Tibial nerve (tissue), 4 donors: Measurements from ENCODE around the gene ITPRID2. TPM values are rescaled to one million over a fixed set of nuclear protein-coding genes. Genes with fewer than 3 reads are reported as not detected.
"Not testable (repeated sequence)": the region's sequence is repeated elsewhere in the genome, so short reads cannot be mapped to it uniquely, and the experiment has no call there.

ENCODE experiments used
- DNase-seq, 2 donors: peaks; one replicate each; pipeline ENCODE4 v3.0.0-alpha.2; 2019; ENCODE audit warnings: low spot score in 2 of 2
- H3K27ac ChIP-seq, 4 donors: fragments of 200-600 bp; sonication (generic) in 3 of 4; one replicate each; pipeline ENCODE4 v1.5.1; 2017 to 2019; ENCODE audit warnings: mild to moderate bottlenecking in 1 of 4
- H3K27me3 ChIP-seq, 2 donors: fragments of 200-600 bp; sonication (generic) in 1 of 2; one replicate each; pipeline versions ENCODE4 v1.5.1 to v1.6.0; 2017 to 2019
- H3K36me3 ChIP-seq, 3 donors: fragments of 200-600 bp; sonication (generic); one replicate each; pipeline ENCODE4 v1.5.1; 2018 to 2019
- H3K4me1 ChIP-seq, 4 donors: fragments of 200-600 bp; sonication (generic) in 3 of 4; one replicate each; pipeline ENCODE4 v1.5.1; 2017 to 2019
- H3K4me3 ChIP-seq, 4 donors: fragments of 200-600 bp; sonication (generic) in 3 of 4; one replicate each; pipeline ENCODE4 v1.5.1; 2017 to 2019; ENCODE audit warnings: mild to moderate bottlenecking in 1 of 4, moderate library complexity in 1 of 4
- H3K9me3 ChIP-seq, 4 donors: fragments of 200-600 bp; sonication (generic) in 3 of 4; one replicate each; pipeline ENCODE4 v1.5.1; 2017 to 2019
- CTCF ChIP-seq, 5 experiments: fragments of 200-600 bp in 3 of 5; fragments of 450-650 bp in 2 of 5; sonication (generic) in 3 of 5; IDR thresholded peaks; one replicate each; pipeline ENCODE4 v1.5.1; 2016 to 2019; ENCODE audit warnings: antibody characterized with exemption in 5 of 5, mild to moderate bottlenecking in 3 of 5, moderate library complexity in 2 of 5
- EP300 ChIP-seq, 2 donors: sonication (generic); formaldehyde crosslinking; IDR thresholded peaks; one replicate each; pipeline ENCODE4 v1.6.1; 2017; ENCODE audit warnings: antibody characterized with exemption in 2 of 2, mild to moderate bottlenecking in 1 of 2
- POLR2A ChIP-seq, 2 donors: fragments of 450-650 bp; IDR thresholded peaks; one replicate each; pipeline ENCODE4 v1.6.1; 2017; ENCODE audit warnings: antibody characterized with exemption in 2 of 2, mild to moderate bottlenecking in 2 of 2, moderate library complexity in 2 of 2
- WGBS, 2 donors: methylation state at CpG; one replicate each; pipeline ENCODE4 v1.1.5; 2018; 5-methylcytosine and 5-hydroxymethylcytosine counted together
- total RNA-seq, 4 donors: library from RNA; depleted of rRNA; stranded (reverse); fragments of >200 nt; gene quantifications; one replicate each; pipeline ENCODE4 v1.1.0, GENCODE V29; 2016

ITPRID2 gene
- total RNA-seq, 4 donors from 2014 or later = 203 to 300 (median 245) TPM

GRCh38 chr2:181952404-181953226, 61.1 kb downstream of the ITPRID2 start:
- Histone ChIP-seq H3K27me3 (no peaks in the 10 kb centered on the region), H3K9me3 (no peaks in the 10 kb centered on the region), H3K4me3 (no peak overlapping the region), H3K4me1 (peaks cover 0 to 17% (median 5%) of the 10 kb centered on the region in 4 donors), H3K36me3 (no peaks in the 10 kb centered on the region), H3K27ac (no peak overlapping the region)
- no peak for DNase-seq
- 94 to 95% methylated on average over 1 of the region's 1 CpG for WGBS, 2 donors
- TF ChIP-seq CTCF (IDR thresholded peaks at IDR 0.05) = no peak
- no peak for TF ChIP-seq EP300 (IDR thresholded peaks at IDR 0.05)
- TF ChIP-seq POLR2A (IDR thresholded peaks at IDR 0.05) = no peak

DNA sequence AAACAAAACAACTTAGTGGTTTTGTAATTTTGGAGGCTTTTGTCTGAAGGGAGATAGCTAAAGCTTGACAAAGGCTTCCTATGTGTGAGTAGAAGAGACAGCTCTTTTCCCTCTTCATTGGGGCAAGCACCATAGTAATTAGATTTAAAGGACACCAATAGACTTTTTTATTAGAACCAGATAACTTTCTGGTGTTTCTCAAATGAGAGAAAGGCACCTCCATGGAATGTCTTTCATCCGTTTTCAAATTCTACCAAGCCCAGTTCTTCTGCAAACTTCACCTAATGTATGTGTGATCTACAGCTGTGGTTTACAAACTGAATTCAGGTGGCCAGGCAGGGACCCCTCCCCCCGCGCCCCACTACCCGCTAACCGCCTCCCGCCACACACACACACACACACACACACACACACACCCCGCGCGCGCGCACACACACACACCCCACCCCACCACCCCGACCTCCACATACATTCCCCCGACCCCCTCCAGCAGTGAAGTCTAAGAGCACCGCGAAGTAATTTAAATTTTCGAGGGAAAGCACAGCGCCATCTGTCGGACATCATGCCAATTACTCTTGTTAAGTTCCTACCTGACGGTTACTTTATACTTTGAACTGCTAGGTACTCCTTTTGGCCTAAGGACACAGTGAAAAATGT, 62.5 kb downstream of the ITPRID2 start:
- Histone ChIP-seq H3K27me3 (no peaks in the 10 kb centered on the region), H3K4me1 (peaks cover 0 to 17% (median 5%) of the 10 kb centered on the region in 4 donors), H3K36me3 (no peaks in the 10 kb centered on the region), H3K9me3 (no peaks in the 10 kb centered on the region), H3K27ac (peak overlapping the region in 1 of 4 donors; percentile 23), H3K4me3 (peak overlapping the region; percentile 21 to 49 (median 30))
- WGBS, 2 donors = 2 to 5% methylated on average over 17 to 19 of the region's 19 CpGs
- TF ChIP-seq POLR2A (IDR thresholded peaks at IDR 0.05) (no peak), EP300 (IDR thresholded peaks at IDR 0.05) (no peak), CTCF (IDR thresholded peaks at IDR 0.05) (peak; percentile 46 to 79 (median 59))
- peak; percentile 25 to 47 for DNase-seq

GRCh38 chr2:181954538-181954883, 63.0 kb downstream of the ITPRID2 start:
- 22 to 23% methylated on average over 4 of the region's 4 CpGs for WGBS, 2 donors

DNA sequence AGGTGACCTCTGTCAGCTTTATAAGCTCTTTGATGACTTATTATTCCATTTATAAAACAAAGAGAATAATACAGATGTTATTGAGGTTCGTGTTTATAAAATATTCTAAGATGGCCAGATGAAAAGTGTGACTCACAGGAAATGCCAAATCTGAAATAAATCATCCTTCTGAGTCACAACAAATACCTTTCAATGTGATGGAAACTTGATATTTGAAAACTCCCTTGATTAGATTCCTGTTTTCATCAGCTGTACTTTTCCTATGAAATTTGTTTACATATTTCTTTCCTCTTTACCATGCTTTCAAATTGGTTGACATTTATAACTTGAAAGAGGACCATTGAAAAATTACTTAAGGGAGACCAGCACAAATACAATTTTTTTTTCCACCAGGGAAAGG, 63.5 kb downstream of the ITPRID2 start:
- DNase-seq = no peak
- Histone ChIP-seq H3K9me3 (no peaks in the 10 kb centered on the region), H3K27me3 (no peaks in the 10 kb centered on the region), H3K4me1 (peaks cover 0 to 17% (median 5%) of the 10 kb centered on the region in 4 donors), H3K36me3 (no peaks in the 10 kb centered on the region), H3K27ac (no peak overlapping the region), H3K4me3 (no peak overlapping the region)
- 14 to 17% methylated on average over 1 of the region's 1 CpG for WGBS, 2 donors
- no peak for TF ChIP-seq POLR2A (IDR thresholded peaks at IDR 0.05)

More at GRCh38 chr2:181954538-181954883, 63.0 kb downstream of the ITPRID2 start:
- H3K4me1 ChIP-seq = peaks cover 0 to 17% (median 5%) of the 10 kb centered on the region in 4 donors
- TF ChIP-seq CTCF (IDR thresholded peaks at IDR 0.05) (no peak), EP300 (IDR thresholded peaks at IDR 0.05) (no peak), POLR2A (IDR thresholded peaks at IDR 0.05) (no peak)
- H3K36me3 ChIP-seq = no peaks in the 10 kb centered on the region
- no peak overlapping the region for H3K27ac ChIP-seq
- H3K9me3 ChIP-seq = no peaks in the 10 kb centered on the region
- H3K4me3 ChIP-seq = peak overlapping the region; percentile 21 to 49 (median 30)
- no peaks in the 10 kb centered on the region for H3K27me3 ChIP-seq
- DNase-seq = no peak

DNA sequence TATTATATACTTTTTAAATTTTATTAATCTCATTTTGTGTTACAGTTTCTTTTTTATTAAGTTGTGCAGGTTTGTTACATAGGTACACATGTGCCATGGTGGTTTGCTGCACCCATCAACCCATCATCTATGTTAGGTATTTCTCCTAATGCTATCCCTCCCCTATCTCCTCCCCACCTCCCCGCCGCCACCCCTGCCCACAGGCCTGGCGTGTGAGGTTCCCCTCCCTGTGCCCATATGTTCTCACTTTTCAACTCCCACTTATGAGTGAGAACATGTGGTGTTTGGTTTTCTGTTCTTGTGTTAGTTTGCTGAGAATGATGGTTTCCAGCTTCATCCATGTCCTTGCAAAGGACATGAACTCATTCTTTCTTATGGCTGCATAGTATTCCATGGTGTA, 64.3 kb downstream of the ITPRID2 start:
- H3K9me3 ChIP-seq, DNase-seq, H3K4me3 ChIP-seq, H3K27me3 ChIP-seq, H3K36me3 ChIP-seq, H3K27ac ChIP-seq: not testable (repeated sequence)
- WGBS, 2 donors = 96 to 100% methylated on average over 3 of the region's 3 CpGs
- peaks cover 0 to 17% (median 5%) of the 10 kb centered on the region in 4 donors for H3K4me1 ChIP-seq

DNA sequence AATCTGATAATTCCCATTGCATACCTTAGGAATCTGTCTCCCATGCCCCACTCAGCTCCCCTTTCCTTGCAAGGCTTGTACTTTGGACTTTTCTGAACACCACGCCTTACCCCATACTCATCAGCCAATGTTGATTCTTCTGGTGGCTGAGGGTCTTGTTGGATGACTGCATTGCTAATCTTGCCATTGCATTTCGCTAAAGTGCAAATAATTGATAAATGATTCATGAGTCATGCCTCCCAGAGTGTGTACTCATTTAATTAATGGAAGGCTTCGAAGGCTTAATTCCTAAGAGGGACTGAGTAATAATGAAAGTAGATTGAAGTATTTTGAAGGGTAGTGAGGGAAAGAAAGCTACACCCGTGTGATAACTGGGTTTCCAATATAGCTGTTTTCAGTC, 66.1 kb downstream of the ITPRID2 start:
- Histone ChIP-seq H3K36me3 (no peaks in the 10 kb centered on the region), H3K27ac (no peak overlapping the region), H3K4me1 (peaks cover 0 to 17% (median 5%) of the 10 kb centered on the region in 4 donors), H3K27me3 (no peaks in the 10 kb centered on the region), H3K4me3 (no peak overlapping the region), H3K9me3 (no peaks in the 10 kb centered on the region)
- TF ChIP-seq POLR2A (IDR thresholded peaks at IDR 0.05) = no peak
- no peak for TF ChIP-seq EP300 (IDR thresholded peaks at IDR 0.05)
- TF ChIP-seq CTCF (IDR thresholded peaks at IDR 0.05) = no peak
- no peak for DNase-seq
- 81 to 84% methylated on average over 4 of the region's 4 CpGs for WGBS, 2 donors
